ENCODE measurements around the gene CXCL13.

Gene CXCL13

GRCh38 chr4:77564231-77564630, 41.4 kb upstream of the CXCL13 start:
- POLR2A ChIA-PET, result no interaction called here
- CTCF ChIA-PET, result no interaction called here

DNA sequence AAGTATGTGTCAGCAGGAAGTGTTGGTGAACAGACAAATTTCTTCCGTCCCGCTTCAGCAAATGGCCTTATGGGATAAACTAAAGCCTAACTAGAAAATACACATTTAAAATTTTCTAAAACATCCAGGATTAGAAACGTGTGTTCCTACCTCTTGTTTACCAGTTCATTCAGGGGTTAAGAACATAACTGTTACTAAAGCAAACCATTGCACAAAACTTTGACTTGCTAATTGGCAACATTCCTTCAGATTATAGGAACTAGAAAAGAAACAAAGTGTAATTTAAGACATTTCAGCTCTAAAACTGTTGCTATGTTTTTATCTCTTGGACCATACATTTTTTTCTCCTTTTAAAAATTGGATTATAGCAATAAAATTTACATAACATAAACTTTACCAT, 39.5 kb upstream of the CXCL13 start:
- POLR2A ChIA-PET, result no interaction called here
- Histone ChIP-seq H3K36me3 (ENCODE audit: control insufficient read depth in 2 of 2, insufficient read depth in 1 of 2, low read length in 2 of 2) (no peaks in the 10 kb centered on the region), H3K4me1 (ENCODE audit: control insufficient read depth, insufficient read depth, low read length) (no peaks in the 10 kb centered on the region), H3K4me3 (ENCODE audit: low read depth, low read length) (no peak overlapping the region), H3K9me3 (ENCODE audit: control insufficient read depth, insufficient read depth, low read depth, low read length) (no peaks in the 10 kb centered on the region), H3K27ac (ENCODE audit: extremely low read depth, low read depth, low read length) (no peak overlapping the region)
- CTCF ChIA-PET, result interaction anchor here (0.7 kb wide), 1 partner anchor 13 kb away, joined by 4 read pairs; no protein-coding TSS in a partner anchor
- no peak for TF ChIP-seq ZNF423 (tag by site-specific recombination; IDR thresholded peaks at IDR 0.05)

More at GRCh38 chr4:77564231-77564630, 41.4 kb upstream of the CXCL13 start:
- H3K36me3 ChIP-seq (ENCODE audit: control insufficient read depth in 2 of 2, insufficient read depth in 1 of 2, low read length in 2 of 2), result no peaks in the 10 kb centered on the region
- no peak overlapping the region for H3K27ac ChIP-seq (ENCODE audit: extremely low read depth, low read depth, low read length)
- TF ChIP-seq ZNF423 (tag by site-specific recombination; IDR thresholded peaks at IDR 0.05) (no peak), ZNF391 (tag by site-specific recombination; IDR thresholded peaks at IDR 0.05; ENCODE audit: borderline replicate concordance, low read depth) (no peak), ZNF48 (tag by site-specific recombination; IDR thresholded peaks at IDR 0.05) (no peak), ZNF654 (tag by site-specific recombination; IDR thresholded peaks at IDR 0.05; ENCODE audit: low read depth) (no peak), ZNF843 (tag by site-specific recombination; IDR thresholded peaks at IDR 0.05) (no peak), ZNF37A (tag by site-specific recombination; IDR thresholded peaks at IDR 0.05) (no peak), ZNF561 (tag by site-specific recombination; IDR thresholded peaks at IDR 0.05; ENCODE audit: borderline replicate concordance) (no peak), AEBP2 (tag by site-specific recombination; IDR thresholded peaks at IDR 0.05; ENCODE audit: borderline replicate concordance) (no peak), SCRT1 (tag by site-specific recombination; IDR thresholded peaks at IDR 0.05; ENCODE audit: borderline replicate concordance) (no peak), REST (tag by site-specific recombination; IDR thresholded peaks at IDR 0.05) (no peak), ZNF221 (tag by site-specific recombination; IDR thresholded peaks at IDR 0.05; ENCODE audit: borderline replicate concordance) (no peak), ZNF501 (tag by site-specific recombination; IDR thresholded peaks at IDR 0.05) (no peak), ZBTB21 (tag by site-specific recombination; IDR thresholded peaks at IDR 0.05) (no peak), HOXA7 (CRISPR knock-in tag; IDR thresholded peaks at IDR 0.05; ENCODE audit: borderline replicate concordance) (no peak), ZNF274 (IDR thresholded peaks at IDR 0.05; ENCODE audit: low read length) (no peak), ZNF274 (tag by site-specific recombination; IDR thresholded peaks at IDR 0.05; ENCODE audit: borderline replicate concordance) (no peak)
- TF ChIP-seq, protein P1, sequence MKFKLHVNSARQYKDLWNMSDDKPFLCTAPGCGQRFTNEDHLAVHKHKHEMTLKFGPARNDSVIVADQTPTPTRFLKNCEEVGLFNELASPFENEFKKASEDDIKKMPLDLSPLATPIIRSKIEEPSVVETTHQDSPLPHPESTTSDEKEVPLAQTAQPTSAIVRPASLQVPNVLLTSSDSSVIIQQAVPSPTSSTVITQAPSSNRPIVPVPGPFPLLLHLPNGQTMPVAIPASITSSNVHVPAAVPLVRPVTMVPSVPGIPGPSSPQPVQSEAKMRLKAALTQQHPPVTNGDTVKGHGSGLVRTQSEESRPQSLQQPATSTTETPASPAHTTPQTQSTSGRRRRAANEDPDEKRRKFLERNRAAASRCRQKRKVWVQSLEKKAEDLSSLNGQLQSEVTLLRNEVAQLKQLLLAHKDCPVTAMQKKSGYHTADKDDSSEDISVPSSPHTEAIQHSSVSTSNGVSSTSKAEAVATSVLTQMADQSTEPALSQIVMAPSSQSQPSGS (tag by site-specific recombination; IDR thresholded peaks at IDR 0.05; ENCODE audit: low read depth), result no peak
- no peaks in the 10 kb centered on the region for H3K4me1 ChIP-seq (ENCODE audit: control insufficient read depth, insufficient read depth, low read length)
- no peaks in the 10 kb centered on the region for H3K9me3 ChIP-seq (ENCODE audit: control insufficient read depth, insufficient read depth, low read depth, low read length)
- no peak overlapping the region for H3K4me3 ChIP-seq (ENCODE audit: low read depth, low read length)

All from HEK293 (cell line).